Body of pancreas (tissue), 4 donors: ENCODE measurements around the gene BORCS6.
A peak's percentile ranks its signal among the peaks of the same experiment; 100 is the strongest.

Source experiments
- CTCF ChIP-seq, 7 experiments: fragments of 450-650 bp in 4 of 7; fragments of 200-600 bp in 3 of 7; sonication (generic) in 3 of 7; IDR thresholded peaks; one replicate each; pipeline ENCODE4 v1.5.1; 2016 to 2019; ENCODE audit warnings: antibody characterized with exemption in 7 of 7
- POLR2A ChIP-seq, 3 donors: fragments of 450-650 bp; IDR thresholded peaks; one replicate each; pipeline ENCODE4 v1.6.1; 2016; ENCODE audit warnings: antibody characterized with exemption in 3 of 3, mild to moderate bottlenecking in 2 of 3

DNA sequence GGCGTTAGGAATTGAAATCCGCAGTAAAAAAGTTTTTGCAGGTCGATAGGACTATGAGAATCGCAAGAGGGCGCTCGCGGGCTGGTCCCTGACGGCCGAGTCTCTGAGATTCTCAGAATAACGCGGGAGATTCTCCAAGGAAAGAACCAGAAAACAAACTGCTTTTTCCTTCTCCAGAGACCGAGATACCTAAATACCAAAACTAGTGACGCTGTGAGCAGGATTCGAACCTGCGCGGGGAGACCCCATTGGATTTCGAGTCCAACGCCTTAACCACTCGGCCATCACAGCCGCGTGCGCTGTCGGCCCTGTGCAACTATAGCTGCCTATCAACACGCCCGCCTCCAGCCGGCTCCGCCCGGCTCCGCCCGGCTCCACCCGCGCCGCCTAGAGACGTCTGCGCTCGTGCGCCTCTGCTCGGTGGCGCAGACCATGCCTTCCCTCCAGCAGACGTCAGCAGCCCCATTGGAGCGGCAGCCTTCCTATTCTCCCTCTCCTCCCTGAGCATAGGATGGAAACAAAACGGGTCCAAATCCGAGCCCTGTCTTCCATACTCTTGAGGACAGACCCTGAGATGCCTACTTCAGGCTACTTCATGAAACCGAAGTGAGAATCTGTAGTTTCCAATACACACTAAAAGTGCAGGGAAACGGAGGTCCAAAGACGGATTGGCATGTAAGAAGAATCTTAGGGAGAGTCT, 51.2 kb downstream of the BORCS6 start:
- TF ChIP-seq CTCF (IDR thresholded peaks at IDR 0.05), result peak; percentile 70 to 98 (median 95)
- peak; percentile 23 to 85 (median 79) for TF ChIP-seq POLR2A (IDR thresholded peaks at IDR 0.05)
